HepG2 (cell line): Measurements from ENCODE around the gene AQP6. TPM values are rescaled to one million over a fixed set of nuclear protein-coding genes. Genes with fewer than 3 reads are reported as not detected.

Source experiments
- ATAC-seq: fragments of 200-7000 bp; cut with Tn5 transposase; 3 replicates; pipeline ENCODE4 v1.9.1; 2020; ENCODE audit warnings: mild to moderate bottlenecking, moderate library complexity
- BruUV-seq: library from RNA; stranded (reverse); fragments of 400-500 nt; replicated peaks from 2 replicates; lab custom pipeline; 2021; lab: Mats Ljungman, UMichigan
- CTCF ChIA-PET: fragments of 300-600 bp; formaldehyde crosslinking; extraction: SDS; loops from one replicate; lab custom pipeline; 2021; ENCODE audit warnings: low total read pairs, inconsistent platforms, low intra/inter-chr PET ratio; lab: Yijun Ruan, JAX
- POLR2A ChIA-PET: fragments of 350-600 bp; sonication (Branson Sonifier 250); formaldehyde crosslinking; loops from one replicate; lab custom pipeline; 2020; ENCODE audit warnings: antibody characterized with exemption, inconsistent platforms; lab: Yijun Ruan, JAX
- DNase-seq: peaks from one replicate; pipeline ENCODE4 v3.0.0-alpha.2; 2015; ENCODE audit warnings: low spot score
- FAIRE-seq: peaks from 3 replicates; lab custom pipeline; 2011; peaks lifted over from hg19 to GRCh38; lab: Jason Lieb, UNC
- H2AFZ ChIP-seq: one replicate; pipeline ENCODE4 v1.6.1; 2011; ENCODE audit warnings: low read length, inconsistent platforms
- H3K27ac ChIP-seq: fragments of 300-600 bp; 3 replicates; pipeline ENCODE4 v1.8.0; 2011; ENCODE audit warnings: mixed run types, mild to moderate bottlenecking, mixed read lengths, low read length, inconsistent platforms; ENCODE audit not compliant: insufficient read depth; ENCODE audit errors: extremely low read length
- H3K27me3 ChIP-seq, 2 experiments: fragments of 200-600 bp in 1 of 2; 2 replicates in 1 of 2; 3 replicates in 1 of 2; pipeline versions ENCODE4 v1.6.0 to v1.8.0; 2011; ENCODE audit warnings: low read length in 2 of 2, mild to moderate bottlenecking in 2 of 2, moderate library complexity in 2 of 2, inconsistent platforms in 1 of 2; ENCODE audit not compliant: insufficient read depth in 2 of 2, control insufficient read depth in 1 of 2
- H3K36me3 ChIP-seq, 2 experiments: fragments of 200-600 bp in 1 of 2; replicated peaks in 1 of 2; 2 replicates in 1 of 2; 3 replicates in 1 of 2; pipeline versions ENCODE4 v1.5.1 to v1.8.0; 2011; ENCODE audit warnings: low read length in 2 of 2, inconsistent platforms in 1 of 2; ENCODE audit not compliant: insufficient read depth in 2 of 2, control insufficient read depth in 1 of 2
- H3K4me1 ChIP-seq: 2 replicates; pipeline ENCODE4 v1.5.1; 2012; ENCODE audit warnings: low read length, inconsistent platforms; ENCODE audit not compliant: insufficient read depth
- H3K4me2 ChIP-seq: 2 replicates; pipeline ENCODE4 v1.6.0; 2011; ENCODE audit warnings: low read depth, low read length, inconsistent platforms
- H3K4me3 ChIP-seq, 3 experiments: fragments of 200-600 bp in 1 of 3; sonication (generic), shearing (Covaris generic) in 1 of 3; replicated peaks in 1 of 3; 2 replicates each; pipeline ENCODE4 v1.5.1; 2011 to 2016; ENCODE audit warnings: low read length in 3 of 3, inconsistent platforms in 2 of 3, low read depth in 2 of 3, mild to moderate bottlenecking in 2 of 3, control low read depth in 1 of 3, mixed read lengths in 1 of 3; ENCODE audit not compliant: insufficient read depth in 1 of 3
- H3K79me2 ChIP-seq: one replicate; pipeline ENCODE4 v1.6.1; 2011; ENCODE audit warnings: low read length, inconsistent platforms; ENCODE audit not compliant: insufficient read depth
- H3K9ac ChIP-seq: 2 replicates; pipeline ENCODE4 v1.6.0; 2011; ENCODE audit warnings: mild to moderate bottlenecking, low read depth, low read length, inconsistent platforms; ENCODE audit not compliant: insufficient read depth
- H3K9me3 ChIP-seq: 2 replicates; pipeline ENCODE4 v1.5.1; 2012; ENCODE audit warnings: mild to moderate bottlenecking, low read length
- H4K20me1 ChIP-seq: 2 replicates; pipeline ENCODE4 v1.6.0; 2011; ENCODE audit warnings: inconsistent platforms, mild to moderate bottlenecking, low read length, moderate library complexity; ENCODE audit not compliant: insufficient read depth
- CCAR2 ChIP-seq: fragments of 200-400 bp; formaldehyde crosslinking; optimal IDR thresholded peaks from 2 replicates; pipeline ENCODE3; 2018; ENCODE audit warnings: low read depth, mild to moderate bottlenecking, low read length, moderate library complexity
- FOXO1 ChIP-seq: sonication (generic); formaldehyde crosslinking; IDR thresholded peaks from 2 replicates; pipeline ENCODE4 v1.4.0; 2020; ENCODE audit warnings: missing genetic modification reagents
- JARID2 ChIP-seq: sonication (generic); formaldehyde crosslinking; IDR thresholded peaks from 2 replicates; pipeline ENCODE4 v1.8.1; 2023; ENCODE audit warnings: missing genetic modification reagents, inconsistent platforms; ENCODE audit not compliant: insufficient replicate concordance
- MATR3 ChIP-seq: sonication (generic); formaldehyde crosslinking; IDR thresholded peaks from 2 replicates; pipeline ENCODE4 v1.4.0; 2020; ENCODE audit warnings: missing genetic modification reagents
- POLR2AphosphoS5 ChIP-seq: IDR thresholded peaks from 2 replicates; pipeline ENCODE4 v1.6.1; 2012; ENCODE audit warnings: low read depth, low read length
- SAFB2 ChIP-seq: sonication (generic); formaldehyde crosslinking; IDR thresholded peaks from 2 replicates; pipeline ENCODE4 v1.5.1; 2020; ENCODE audit warnings: missing genetic modification reagents, low read depth, mild to moderate bottlenecking, borderline replicate concordance
- XRCC5 ChIP-seq: fragments of 200-400 bp; formaldehyde crosslinking; optimal IDR thresholded peaks from 2 replicates; pipeline ENCODE3; 2017; ENCODE audit warnings: mild to moderate bottlenecking, low read length
- ZKSCAN1 ChIP-seq: fragments of 150-350 bp; IDR thresholded peaks from 2 replicates; pipeline ENCODE4 v1.6.1; 2014; ENCODE audit warnings: low read length
- ZNF276 ChIP-seq: sonication (generic); formaldehyde crosslinking; IDR thresholded peaks from 2 replicates; pipeline ENCODE4 v1.4.0; 2020; ENCODE audit warnings: mild to moderate bottlenecking, low read depth, missing genetic modification reagents
- ZNF33B ChIP-seq: sonication (generic); formaldehyde crosslinking; IDR thresholded peaks from 2 replicates; pipeline ENCODE4 v1.5.1; 2020; ENCODE audit warnings: mild to moderate bottlenecking, missing genetic modification reagents
- ZNF460 ChIP-seq: sonication (generic); formaldehyde crosslinking; IDR thresholded peaks from 2 replicates; pipeline ENCODE4 v1.5.1; 2020; ENCODE audit warnings: missing genetic modification reagents, mild to moderate bottlenecking, borderline replicate concordance
- ZNF704 ChIP-seq: sonication (generic); formaldehyde crosslinking; IDR thresholded peaks from 2 replicates; pipeline ENCODE4 v1.8.1; 2023; ENCODE audit warnings: mild to moderate bottlenecking, inconsistent platforms, moderate library complexity, missing genetic modification reagents, borderline replicate concordance
- ZNF710 ChIP-seq: sonication (generic); formaldehyde crosslinking; IDR thresholded peaks from 2 replicates; pipeline ENCODE4 v1.5.0; 2020; ENCODE audit warnings: mild to moderate bottlenecking, missing genetic modification reagents, borderline replicate concordance
- ZNF770 ChIP-seq: sonication (generic); formaldehyde crosslinking; IDR thresholded peaks from 2 replicates; pipeline ENCODE4 v1.5.0; 2020; ENCODE audit warnings: mild to moderate bottlenecking, missing genetic modification reagents
- WGBS: methylation state at CpG from one replicate; pipeline ENCODE4 v1.1.6; 2017; ENCODE audit warnings: low lambda C conversion rate; 5-methylcytosine and 5-hydroxymethylcytosine counted together
- in situ Hi-C: cut with HindIII; loops from 2 replicates; pipeline ENCODE4 v1.10.0; 2017; ENCODE audit warnings: low pct_unique_long_range_greater_than_20kb; ENCODE audit not compliant: extremely low pct_ligation_motif_present
- intact Hi-C: fragments of 100-400 bp; cut with micrococcal nuclease; formaldehyde crosslinking; loops from one replicate; pipeline ENCODE4 v1.10.0; 2022; ENCODE audit not compliant: unreplicated experiment
- polyA plus RNA-seq, 8 experiments: library from polyadenylated mRNA; depleted of rRNA in 3 of 8; stranded (reverse) in 7 of 8; unstranded in 1 of 8; fragments of >200 nt; fragmentation: Illumina TruSeq in 4 of 8; extraction: Trizol in 4 of 8; gene quantifications; 2 replicates each; pipeline versions ENCODE4 v1.2.1 to v1.2.3, GENCODE V29; 2011 to 2016; ENCODE audit warnings: low read depth in 4 of 8, missing spikeins in 1 of 8, mixed read lengths in 1 of 8; ENCODE audit not compliant: insufficient read depth in 1 of 8
- total RNA-seq, 5 experiments: library from RNA; depleted of rRNA; stranded (reverse); fragments of >200 nt; fragmentation: Illumina TruSeq; extraction: Trizol; gene quantifications; 2 replicates each; pipeline ENCODE4 v1.2.3, GENCODE V29; 2016; ENCODE audit warnings: low read depth in 1 of 5

Gene AQP6
- total and polyA plus RNA-seq, 2 of the 13 experiments (the other 11 are each of a cell fraction or from before 2014, with no cell fraction given) = 0.32 to 1.3 TPM

- DNase-seq = no peak
- no peak overlapping the region for H3K27ac ChIP-seq
- H3K27me3 ChIP-seq = peaks cover 1 to 9% of the 10 kb centered on the region in 2 experiments; a peak in 3 of 5 replicates
- H3K4me2 ChIP-seq = no peak overlapping the region
- no peak for TF ChIP-seq ZNF276 (CRISPR knock-in tag)
- no peak for TF ChIP-seq ZNF704 (CRISPR knock-in tag)
- TF ChIP-seq FOXO1 = no peak
- no peak for TF ChIP-seq POLR2AphosphoS5
- TF ChIP-seq MATR3 (CRISPR knock-in tag) = no peak
- TF ChIP-seq ZNF770 (CRISPR knock-in tag) = no peak
- TF ChIP-seq CCAR2 = no peak
- no peak for TF ChIP-seq ZNF33B
- TF ChIP-seq ZNF710 (CRISPR knock-in tag) = no peak
- TF ChIP-seq SAFB2 = no peak
- TF ChIP-seq ZNF460 (CRISPR knock-in tag) = no peak
- TF ChIP-seq ZKSCAN1 = no peak
- no peak for TF ChIP-seq JARID2 (CRISPR knock-in tag)
- TF ChIP-seq XRCC5 = no peak
- 47% methylated on average over 9 of the region's 13 CpGs for WGBS
- in situ Hi-C loops (loop anchor here (5.0 kb wide), 1 partner anchor 75 kb away; no protein-coding TSS in a partner anchor), intact Hi-C loops (loop anchor here (10.0 kb wide), 1 partner anchor 77 kb away; no protein-coding TSS in a partner anchor)
- no peaks in the 10 kb centered on the region for H3K9me3 ChIP-seq
- H3K9ac ChIP-seq = no peak overlapping the region
- no peak for ATAC-seq
- no TSS peak for BruUV-seq
- CTCF ChIA-PET = no interaction called here
- H3K4me1 ChIP-seq = peaks cover 29% of the 10 kb centered on the region
- H3K4me3 ChIP-seq = no peak overlapping the region
- H3K79me2 ChIP-seq = no peaks in the 10 kb centered on the region
- no peak for FAIRE-seq
- no peak overlapping the region for H2AFZ ChIP-seq
- POLR2A ChIA-PET = no interaction called here
- no peaks in the 10 kb centered on the region for H3K36me3 ChIP-seq
- H4K20me1 ChIP-seq = no peaks in the 10 kb centered on the region
Observed at GRCh38 chr12:49941556-49942511, 30.9 kb upstream of the AQP6 start.
